ENCODE data around the gene NPR1.
A peak's percentile ranks its signal among the peaks of the same experiment; 100 is the strongest.

Gene NPR1

GRCh38 chr1:153728305-153729066 lies 50.0 kb downstream of the NPR1 start:
- DNase-seq: peak; percentile 54

DNA sequence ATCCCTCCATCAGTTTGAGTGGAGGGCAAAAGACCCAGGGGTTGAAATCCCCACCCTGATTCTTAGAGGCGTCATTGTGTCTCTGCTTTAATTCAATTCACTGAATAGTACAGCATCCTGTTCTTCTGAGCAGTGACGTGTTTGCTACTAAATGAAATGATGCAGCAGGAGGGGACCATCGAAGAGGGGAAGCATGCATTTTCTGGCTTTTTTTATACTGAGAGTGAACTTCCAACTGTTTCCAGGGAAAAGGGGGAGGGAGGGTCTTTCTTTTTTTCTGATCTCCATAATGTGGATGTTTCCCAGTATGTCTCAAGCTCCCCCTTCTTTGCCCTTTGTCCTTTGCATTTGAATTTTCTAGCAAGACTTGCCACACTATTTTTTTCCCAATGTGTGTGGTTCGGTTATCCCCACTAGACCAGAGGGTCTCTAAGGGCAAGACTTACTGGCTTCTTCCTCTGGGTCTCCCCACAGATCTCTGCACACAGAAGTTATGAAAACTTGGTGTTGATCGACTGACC lies 52.0 kb downstream of the NPR1 start:
- no peak for DNase-seq

- no peak for DNase-seq
These were observed 55.5 kb downstream of the NPR1 start for GRCh38 chr1:153733970-153734369.

GRCh38 chr1:153734396-153735089 lies 56.1 kb downstream of the NPR1 start:
- DNase-seq: no peak

DNA sequence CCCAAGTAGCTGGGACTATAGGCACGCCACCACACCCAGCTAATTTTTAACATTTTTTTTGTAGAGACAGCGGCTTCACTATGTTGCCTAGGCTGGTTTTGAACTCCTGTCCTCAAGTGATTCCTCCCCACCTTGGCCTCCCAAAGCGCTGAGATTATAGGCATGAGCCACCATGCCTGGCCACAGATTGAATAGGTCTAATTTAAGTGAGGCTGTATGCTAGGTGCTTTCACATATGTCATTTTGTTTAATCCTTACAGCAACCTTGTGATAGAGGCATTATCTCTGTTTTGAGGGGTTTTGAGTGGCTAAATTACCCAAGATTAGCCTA lies 56.6 kb downstream of the NPR1 start:
- no peak for DNase-seq

DNA sequence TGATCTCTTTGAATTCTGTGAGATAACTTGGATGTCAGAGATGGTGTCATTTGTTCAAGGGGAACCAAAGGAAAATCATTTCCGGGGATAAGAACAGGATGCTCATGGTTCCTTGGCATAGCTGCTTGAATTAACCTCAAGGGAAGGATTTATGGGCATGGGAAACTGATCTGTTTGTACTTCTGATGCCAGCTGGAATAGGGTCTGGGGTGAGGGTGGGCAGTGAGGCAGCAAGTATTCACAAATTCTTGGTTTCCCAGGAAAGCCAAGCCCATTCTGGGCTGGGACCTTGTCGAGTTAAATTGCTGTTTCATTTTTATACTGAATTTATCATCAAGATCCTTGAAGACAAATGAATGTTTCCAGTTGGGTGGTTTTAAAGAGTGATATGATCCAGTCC lies 63.5 kb downstream of the NPR1 start:
- DNase-seq: no peak

- peak; percentile 33 for DNase-seq
These were observed 64.1 kb downstream of the NPR1 start for GRCh38 chr1:153742411-153743142.
